Kidney glomerular epithelial cell (primary cell): Measurements from ENCODE around the gene ZNF799.
"Not testable (repeated sequence)": the region's sequence is repeated elsewhere in the genome, so short reads cannot be mapped to it uniquely, and the experiment has no call there.

Source experiments
- DNase-seq: peaks from one replicate; lab custom pipeline; 2025; lab: John Stamatoyannopoulos, UW

Gene ZNF799

DNA sequence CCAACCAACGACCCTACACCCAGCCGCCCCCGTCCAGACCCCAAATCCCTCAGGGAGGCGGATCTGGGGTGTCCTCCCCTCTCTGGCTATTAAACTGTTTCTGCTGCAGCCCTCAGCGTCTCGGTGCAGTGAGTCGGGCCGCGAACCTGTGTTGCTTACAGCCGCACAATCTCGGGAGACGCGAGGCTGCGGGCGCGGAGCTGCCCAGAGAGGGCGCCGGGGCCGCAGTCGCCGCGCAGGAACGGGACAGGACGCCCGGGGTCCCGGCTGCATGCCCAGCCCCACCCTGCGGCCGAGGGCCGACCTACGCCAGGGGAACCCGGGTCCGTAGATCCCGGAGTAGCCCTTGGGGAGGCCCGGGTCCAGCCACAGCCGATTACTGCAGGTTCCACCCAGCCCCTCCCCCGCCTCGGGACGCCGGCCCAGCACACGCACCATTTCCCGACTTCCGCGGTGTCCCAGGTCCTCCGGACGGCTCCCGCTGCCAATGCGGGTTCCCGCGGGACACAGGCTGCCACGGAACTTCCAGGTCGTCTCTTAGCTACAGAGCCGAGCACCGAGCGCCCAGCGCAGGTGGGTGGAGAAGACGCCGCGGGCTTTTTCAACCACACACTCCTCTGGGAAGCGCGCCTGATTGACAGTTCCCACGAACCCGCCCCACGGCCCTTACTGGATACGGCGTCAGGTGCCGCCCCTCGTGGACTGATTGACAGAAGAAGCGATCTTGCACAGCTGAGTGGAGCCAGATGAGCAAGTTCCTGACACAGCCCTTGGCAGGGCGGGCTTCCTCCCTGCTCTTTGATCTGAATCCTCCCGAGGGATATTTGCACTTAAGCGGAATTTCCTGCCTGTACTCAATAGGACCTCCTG, at the start of gene ZNF799:
TSS of gene ZNF799 (minus strand) at position 639 of the 870 bp plus-strand sequence. CDS start at position 438, 201 bp downstream.
- DNase-seq: peak; percentile 96

DNA sequence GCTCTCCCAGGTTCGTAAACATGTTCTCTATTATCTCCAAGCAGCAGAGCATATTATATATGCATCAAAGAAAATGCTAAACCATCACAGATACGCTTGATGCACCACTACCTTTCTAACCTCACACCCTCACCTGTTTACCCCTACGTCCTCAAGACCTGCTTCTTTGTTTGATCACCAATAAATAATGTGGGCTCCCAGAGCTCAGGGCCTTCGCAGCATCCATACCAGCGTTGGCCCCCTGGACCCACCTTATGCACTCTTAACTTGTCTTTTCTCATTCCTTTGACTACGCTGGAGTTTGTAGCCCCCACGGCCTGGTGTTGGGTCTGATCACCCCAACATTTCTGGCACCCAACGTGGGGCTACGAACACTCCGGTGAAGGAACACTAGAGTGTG, 49.8 kb upstream of the ZNF799 start:
- DNase-seq: no peak

DNA sequence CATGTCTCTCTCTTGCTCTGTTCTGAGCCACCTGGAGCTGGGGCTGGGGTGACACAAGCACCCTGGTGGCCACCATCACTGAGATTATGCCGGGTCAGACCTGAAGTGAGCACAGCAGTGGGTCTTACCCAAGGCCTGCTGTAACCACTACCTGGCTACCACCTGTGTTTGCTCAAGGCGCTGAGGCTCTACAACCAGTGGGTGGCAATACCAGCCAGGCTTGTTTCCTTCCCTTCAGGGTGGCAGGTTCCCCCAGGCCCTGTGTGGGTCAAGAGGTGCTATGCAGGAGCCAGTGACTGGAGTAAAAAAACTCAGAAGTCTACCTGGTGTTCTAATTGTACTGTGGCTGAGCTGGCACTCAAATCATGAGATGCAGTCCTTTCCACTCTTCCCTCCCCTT, 47.7 kb upstream of the ZNF799 start:
- DNase-seq: no peak

DNA sequence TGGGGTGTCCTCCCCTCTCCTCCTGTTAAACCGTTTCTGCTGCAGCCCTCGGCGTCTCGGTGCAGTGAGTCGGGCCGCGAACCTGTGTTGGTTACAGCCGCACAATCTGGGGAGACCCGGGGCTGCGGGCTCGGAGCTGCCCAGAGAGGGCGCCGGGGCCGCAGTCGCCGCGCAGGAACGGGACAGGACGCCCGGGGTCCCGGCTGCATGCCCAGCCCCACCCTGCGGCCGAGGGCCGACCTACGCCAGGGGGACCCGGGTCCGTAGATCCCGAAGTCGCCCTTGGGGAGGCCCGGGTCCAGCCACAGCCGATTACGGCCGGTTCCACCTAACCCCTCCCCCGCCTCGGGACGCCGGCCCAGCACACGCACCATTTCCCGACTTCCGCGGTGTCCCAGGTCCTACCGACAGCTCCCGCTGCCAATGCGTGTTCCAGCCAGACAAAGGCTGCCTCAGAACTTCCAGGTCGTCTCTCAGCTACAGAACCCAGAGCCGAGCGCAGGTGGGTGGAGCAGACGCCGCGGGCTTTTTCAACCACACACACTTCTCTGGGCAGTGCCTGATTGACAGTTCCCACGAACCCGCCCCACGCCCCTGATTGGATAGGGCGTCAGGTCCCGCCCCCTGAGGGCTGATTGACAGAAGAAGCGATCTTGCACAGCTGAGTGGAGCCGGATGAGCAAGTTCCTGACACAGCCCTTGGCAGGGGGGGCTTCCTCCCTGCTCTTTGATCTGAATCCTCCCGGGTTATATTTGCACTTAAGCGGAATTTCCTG, 39.7 kb upstream of the ZNF799 start, which contains the start of gene ZNF443:
TSS of gene ZNF443 (minus strand) at position 481 of the 776 bp plus-strand sequence. CDS start at position 374, 107 bp downstream.
- peak; percentile 97 for DNase-seq

DNA sequence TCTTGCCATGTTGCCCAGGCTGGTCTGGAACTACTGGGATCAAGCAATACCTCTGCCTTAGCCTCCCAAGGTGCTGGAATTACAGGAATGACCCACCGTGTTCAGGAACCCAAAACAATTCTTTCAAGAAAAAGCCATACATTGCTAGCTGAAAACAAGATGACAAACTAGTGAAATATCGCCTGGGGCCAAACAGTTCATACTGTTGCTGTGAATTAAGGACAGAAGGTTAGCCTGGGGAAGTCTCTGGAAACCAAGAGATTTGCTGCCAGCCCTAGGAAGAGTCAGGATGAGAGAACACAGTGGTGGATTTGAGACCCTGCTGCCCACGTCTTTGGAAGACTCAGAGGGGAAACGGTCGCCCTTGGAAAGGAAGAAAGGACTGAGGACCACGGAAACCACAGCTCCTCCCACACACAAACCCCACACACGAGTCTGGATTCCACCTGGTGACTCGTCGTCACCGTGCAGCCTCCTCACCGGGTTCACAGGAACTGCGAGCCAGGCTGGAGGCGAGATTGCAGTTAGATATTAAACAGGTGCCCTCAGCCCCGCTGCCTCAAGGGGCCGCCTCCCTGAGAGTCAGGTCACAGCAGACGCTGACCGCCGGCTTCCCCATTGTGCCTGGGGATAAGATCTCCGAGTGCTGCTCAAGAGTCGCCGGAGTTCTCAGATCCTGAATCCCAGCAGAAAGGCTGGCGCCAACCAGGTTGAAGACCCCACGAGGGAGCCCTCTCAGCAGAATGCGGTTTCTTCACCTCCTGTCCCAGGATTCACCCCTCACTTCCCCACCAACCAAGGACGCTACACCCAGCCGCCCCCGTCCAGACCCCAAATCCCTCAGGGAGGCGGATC, 38.8 kb upstream of the ZNF799 start:
- peak; percentile 50 for DNase-seq

DNA sequence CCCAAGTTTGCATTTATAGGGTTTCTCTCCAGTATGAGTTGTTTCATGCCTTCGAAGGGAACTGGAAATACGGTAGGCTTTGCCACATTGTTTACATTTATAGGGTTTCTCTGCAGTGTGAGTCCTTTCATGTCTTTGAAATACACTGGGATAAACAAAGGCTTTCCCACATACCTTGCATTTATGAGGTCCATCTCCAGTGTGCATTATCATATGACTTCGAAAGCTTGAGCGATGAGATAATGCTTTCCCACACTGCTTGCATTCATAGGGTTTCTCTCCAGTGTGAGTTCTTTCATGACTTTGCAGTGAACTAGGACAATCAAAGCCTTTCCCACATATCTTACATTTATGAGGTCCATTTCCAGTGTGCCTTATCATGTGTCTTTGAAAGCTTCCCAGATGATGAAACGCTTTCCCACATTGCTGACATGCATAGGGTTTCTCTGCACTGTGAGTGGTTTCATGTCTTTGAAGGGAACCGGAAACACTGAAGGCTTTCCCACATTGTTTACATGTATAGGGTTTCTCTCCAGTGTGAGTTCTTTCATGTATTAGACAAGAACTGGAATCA, 29.7 kb upstream of the ZNF799 start:
- DNase-seq: not testable (repeated sequence)

DNA sequence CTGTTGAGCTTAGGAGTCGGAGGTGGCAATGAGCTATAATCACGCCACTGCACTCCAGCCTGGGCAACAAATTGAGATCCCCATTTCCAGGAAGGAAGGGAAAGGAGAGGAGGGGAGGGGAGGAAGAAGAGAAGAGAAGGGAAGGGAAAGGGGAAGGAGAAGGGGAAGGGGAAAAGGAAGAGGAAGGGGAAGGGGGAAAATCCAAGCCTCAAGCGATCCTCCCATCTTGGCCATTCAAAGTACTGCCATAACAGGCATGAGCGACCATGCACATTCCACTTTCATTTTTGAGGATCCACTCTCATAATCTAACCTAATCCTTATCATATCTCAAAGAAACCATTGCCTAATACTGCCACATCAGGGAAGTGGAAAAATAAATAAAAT, 24.8 kb upstream of the ZNF799 start:
- no peak for DNase-seq

DNA sequence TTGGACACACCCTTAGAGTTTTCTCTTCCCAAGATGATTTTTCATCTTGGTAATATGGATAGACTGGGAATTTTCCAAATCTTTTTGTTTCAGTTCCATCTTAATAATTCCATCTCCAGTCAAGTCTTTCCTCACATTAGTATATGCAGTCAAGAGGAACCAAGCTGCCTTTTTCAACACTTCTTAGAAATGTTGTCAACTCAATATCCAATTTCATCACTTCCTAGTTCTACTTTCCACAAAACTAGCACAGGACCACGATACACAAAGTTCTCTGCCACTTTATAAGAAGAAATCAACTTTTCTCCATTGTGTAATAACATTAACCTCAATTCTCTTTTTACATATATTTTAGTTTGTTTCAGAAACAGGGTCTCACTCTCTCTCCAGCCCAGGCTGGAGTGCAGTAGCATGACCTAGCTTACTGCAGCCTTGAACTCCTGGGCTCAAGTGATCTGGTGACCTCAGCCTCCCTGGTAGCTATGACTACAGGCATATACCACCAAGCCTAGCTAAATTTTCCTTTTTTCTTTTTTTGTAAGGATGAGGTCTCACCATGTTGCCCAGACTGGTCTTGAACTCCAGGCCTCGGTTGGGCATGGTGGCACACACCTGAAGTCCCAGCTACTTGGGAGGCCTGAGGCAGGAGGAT, 24.3 kb upstream of the ZNF799 start:
- DNase-seq: no peak

DNA sequence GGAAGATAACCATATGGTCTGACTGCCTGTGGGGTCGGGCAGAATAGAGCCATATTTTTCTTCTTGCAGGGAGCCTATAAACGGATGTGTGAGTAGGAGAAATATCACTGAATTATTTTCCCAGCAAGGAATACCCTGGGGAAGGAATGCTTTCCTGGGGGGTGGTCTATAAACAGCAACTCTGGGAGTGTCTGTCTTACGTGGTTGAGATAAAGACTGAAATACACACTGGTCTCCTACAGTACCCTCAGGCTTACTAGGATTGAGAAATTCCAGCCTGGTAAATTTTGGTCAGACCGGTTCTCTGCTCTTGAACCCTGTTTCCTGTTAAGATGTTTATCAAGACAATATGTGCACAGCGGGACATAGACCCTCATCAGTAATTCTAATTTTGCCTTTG, 16.2 kb upstream of the ZNF799 start:
- not testable (repeated sequence) for DNase-seq

DNA sequence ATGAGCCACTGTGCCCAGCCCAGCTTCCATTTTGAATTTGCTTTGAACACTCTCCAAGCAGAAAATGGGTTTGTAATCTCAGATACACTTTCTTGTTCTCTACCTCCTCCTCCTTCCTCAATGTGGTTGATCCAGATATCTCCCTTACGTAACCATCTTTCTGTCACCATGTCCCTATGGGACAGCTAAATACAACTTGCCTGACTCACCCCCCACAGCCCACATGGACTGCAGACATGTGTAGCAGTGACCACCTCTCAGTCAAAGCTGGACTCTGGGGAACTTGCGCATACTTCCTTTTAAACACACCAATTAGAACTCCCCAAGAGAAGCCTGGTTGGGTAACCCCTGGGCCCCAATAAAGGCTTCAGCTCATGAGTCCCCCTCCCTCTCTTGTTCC, 10.8 kb upstream of the ZNF799 start:
- no peak for DNase-seq

DNA sequence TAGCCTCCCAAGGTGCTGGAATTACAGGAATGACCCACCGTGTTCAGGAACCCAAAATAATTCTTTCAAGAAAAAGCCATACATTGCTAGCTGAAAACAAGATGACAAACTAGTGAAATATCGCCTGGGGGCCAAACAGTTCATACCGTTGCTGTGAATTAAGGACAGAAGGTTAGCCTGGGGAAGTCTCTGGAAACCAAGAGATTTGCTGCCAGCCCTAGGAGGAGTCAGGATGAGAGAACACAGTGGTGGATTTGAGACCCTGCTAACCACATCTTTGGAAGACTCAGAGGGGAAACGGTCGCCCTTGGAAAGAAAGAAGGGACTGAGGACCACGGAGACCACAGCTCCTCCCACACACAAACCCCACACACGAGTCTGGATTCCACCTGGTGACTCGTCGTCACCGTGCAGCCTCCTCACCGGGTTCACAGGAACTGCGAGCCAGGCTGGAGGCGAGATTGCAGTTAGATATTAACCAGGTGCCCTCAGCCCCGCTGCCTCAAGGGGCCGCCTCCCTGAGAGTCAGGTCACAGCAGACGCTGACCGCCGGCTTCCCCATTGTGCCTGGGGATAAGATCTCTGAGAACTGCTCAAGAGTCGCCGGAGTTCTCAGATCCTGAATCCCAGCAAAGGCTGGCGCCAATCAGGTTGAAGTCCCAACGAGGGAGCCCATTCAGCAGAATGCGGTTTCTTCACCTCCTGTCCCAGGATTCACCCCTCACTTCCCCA, 1.0 kb downstream of the ZNF799 start:
- peak; percentile 67 for DNase-seq

DNA sequence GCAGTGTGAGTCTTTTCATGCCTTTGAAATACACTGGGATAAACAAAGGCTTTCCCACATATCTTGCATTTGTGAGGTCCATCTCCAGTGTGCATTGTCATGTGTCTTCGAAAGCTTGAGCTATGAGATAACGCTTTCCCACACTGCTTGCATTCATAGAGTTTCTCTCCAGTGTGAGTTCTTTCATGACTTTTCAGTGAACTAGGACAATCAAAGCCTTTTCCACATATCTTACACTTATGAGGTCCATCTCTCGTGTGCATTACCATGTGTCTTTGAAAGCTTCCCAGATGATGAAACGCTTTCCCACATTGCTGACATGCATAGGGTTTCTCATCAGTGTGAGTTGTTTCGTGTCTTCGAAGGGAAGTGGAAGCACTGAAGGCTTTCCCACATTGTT, 9.9 kb downstream of the ZNF799 start:
- DNase-seq: not testable (repeated sequence)

DNA sequence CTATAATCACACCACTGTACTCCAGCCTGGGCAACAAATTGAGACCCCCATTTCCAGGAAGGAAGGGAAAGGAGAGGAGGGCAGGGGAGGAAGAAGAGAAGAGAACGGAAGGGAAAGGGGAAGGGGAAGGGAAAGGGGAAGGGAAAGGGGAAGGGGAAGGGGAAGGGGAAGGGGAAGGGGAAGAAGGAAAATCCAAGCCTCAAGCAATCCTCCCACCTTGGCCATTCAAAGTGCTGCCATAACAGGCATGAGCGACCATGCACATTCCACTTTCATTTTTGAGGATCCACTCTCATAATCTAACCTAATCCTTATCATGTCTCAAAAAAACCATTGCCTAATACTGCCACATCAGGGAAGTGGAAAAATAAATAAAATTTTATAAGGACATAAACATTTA, 14.7 kb downstream of the ZNF799 start:
- not testable (repeated sequence) for DNase-seq

DNA sequence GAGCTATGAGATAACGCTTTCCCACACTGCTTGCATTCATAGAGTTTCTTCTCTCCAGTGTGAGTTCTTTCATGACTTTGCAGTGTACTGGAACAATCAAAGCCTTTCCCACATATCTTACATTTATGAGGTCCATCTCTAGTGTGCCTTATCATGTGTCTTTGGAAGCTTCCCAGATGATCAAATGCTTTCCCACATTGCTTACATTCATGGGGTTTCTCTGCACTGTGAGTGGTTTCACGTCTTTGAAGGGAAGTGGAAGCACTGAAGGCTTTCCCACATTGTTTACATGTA, 20.7 kb downstream of the ZNF799 start:
- DNase-seq: no peak

DNA sequence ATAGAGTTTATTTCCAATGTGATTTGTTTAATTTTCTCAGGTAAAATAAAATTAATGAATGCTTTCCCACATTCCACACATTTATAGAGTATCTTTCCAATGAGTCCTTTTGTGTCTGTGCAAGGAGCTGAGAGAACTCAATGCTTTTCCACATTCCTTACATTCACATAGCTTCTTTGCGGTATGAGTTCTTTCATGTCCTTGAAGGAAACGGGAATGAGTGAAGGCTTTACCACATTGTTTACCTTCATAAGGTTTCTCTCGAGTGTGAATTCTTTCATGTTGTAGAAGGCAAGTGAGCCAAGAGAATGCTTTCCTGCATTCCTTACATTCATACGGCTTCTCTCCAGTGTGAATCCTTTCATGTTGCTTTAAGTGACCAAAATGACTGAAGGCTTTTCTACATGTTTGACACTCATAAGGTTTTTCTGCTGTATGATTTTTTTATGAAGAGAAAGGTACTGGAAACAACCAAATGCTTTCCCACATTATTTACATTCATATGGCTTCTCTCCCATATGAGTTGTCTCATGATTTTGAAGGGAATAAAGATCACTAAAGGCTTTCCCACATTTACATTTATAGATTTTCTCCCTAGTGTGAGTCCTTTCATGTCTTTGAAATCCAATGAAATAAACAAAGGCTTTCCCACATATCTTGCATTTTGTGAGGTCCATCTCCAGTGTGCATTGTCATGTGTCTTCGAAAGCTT, 21.2 kb downstream of the ZNF799 start:
- no peak for DNase-seq

DNA sequence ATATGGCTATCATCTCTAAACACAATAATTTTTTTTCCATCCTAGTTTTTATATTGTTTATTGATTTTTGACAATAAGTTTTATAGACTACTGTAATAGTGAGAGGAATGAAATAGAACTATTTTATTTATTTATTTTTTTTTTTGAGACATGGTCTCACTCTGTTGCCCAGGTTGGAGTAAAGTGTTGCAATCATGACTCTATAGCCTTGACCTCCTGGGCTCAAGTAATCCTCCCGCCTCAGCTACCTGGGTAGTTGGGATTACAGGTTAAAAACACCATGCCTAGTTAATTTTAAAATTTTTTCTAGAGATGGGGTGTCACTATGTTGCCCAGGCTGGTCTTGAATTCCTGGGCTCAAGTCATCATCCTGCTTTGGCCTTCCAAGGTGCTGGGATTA, 27.0 kb downstream of the ZNF799 start:
- DNase-seq: no peak

DNA sequence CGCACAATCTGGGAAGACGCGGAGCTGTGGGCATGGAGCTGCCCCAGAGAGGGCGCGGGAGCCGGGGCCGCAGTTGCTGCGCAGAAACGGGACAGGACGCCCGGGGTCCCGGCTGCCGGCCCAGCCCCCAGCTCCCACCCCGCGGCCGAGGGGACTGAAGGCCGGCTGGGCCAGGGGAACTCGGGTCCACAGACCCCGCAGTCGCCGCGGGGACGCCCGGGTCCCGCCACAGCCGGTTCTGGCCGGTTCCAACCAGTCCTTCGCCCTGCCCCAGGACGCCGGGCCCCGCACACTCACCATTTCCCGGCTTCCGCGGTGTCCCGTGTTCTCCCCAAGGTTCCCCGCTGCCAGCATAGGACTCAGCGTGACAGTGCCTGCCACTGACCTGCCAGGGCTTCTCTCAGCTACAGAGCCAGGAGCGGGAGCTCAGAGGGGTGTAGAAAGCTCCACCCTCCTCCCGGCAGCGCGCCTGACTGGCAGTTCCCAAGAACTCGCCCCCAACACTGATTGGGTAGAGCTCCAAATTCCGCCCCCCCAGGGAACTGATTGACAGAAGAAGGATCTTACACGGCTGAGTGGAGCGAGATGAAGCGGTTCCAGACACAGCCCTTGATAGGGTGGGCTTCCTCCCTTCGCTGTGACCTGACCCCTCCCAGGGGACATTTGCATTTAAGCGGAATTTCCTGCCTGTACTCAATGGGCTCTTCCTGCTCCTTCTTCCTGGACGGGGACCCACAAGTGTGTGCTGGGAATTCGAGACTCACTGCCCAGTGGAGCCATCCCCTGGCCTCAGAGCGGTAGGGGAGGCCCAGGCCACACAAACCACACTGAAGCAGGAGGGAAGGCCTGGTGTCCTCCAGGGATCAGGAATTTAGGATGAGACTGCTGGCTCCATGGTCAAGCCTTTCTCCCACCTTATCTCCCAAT, 35.6 kb downstream of the ZNF799 start, which contains the start of gene ZNF442:
TSS of gene ZNF442 (minus strand) at position 448 of the 927 bp plus-strand sequence. CDS start 2,052 bp downstream, outside the sequence.
- DNase-seq: peak; percentile 87

DNA sequence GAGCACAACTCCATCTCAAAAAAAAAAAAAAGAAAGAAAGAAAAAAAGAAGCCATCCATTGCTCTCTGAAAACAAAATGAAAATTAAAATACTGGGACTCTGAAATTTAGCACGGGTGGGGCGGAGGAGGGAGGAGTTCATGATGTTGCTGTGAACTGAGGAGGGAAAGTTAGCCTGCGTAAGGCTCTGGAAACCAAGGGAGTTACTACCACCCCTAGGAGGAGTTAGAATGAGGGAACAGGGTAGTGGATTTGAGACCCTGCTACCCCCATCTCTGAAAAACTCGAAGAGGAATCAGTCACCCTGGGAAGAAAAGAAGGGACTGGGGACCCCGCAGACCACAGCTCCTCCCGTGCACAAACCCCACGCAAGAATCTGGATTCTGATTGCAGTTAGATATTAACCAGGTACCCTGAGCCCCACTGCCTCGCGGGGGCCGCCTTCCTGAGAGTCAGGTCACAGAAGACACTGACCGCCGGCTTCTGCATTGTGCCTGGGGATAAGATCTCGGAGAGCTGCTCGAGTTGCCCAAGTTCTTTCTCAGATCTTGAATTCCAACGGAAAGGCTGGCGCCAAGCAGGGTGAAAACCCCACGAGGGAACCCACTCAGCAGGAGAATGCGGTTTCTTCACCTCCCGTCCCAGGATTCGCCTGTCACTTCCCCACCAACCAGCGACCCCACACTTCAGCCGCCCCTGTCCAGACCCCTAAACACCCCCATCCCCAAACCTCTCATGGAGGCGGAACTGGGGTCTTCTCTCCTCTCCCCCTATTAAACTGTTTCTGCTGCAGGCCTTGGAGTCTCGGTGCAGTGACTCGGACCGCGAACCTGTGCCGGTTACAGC, 36.5 kb downstream of the ZNF799 start:
- no peak for DNase-seq
